Astrocyte of the cerebellum (primary cell): ENCODE measurements around the gene WNK2.

Experiments
- DNase-seq: peaks from one replicate; pipeline ENCODE4 v3.0.0-alpha.2; 2011; ENCODE audit warnings: low read depth
- H3K4me3 ChIP-seq: 2 replicates; pipeline ENCODE4 v1.5.1; 2011; ENCODE audit warnings: mild to moderate bottlenecking, low read depth, low read length, moderate library complexity
- CTCF ChIP-seq: IDR thresholded peaks from 2 replicates; pipeline ENCODE4 v1.5.1; 2012; ENCODE audit warnings: low read length, low read depth, moderate library complexity, mild to moderate bottlenecking; ENCODE audit errors: missing control alignments
- in situ Hi-C: cut with HindIII; loops from 2 replicates; pipeline ENCODE4 v1.10.0; 2017; ENCODE audit warnings: low sequenced_read_pairs

Gene WNK2

GRCh38 chr9:93297659-93298497, 113.9 kb downstream of the WNK2 start:
- H3K4me3 ChIP-seq = no peak overlapping the region
- no peak for DNase-seq
- in situ Hi-C loops = no loop called here
- TF ChIP-seq CTCF = no peak

GRCh38 chr9:93298498-93299417, 114.8 kb downstream of the WNK2 start:
- no peak for TF ChIP-seq CTCF
- in situ Hi-C loops = no loop called here
- H3K4me3 ChIP-seq = no peak overlapping the region
- DNase-seq = no peak

- in situ Hi-C loops = no loop called here
- DNase-seq = no peak
- no peak for TF ChIP-seq CTCF
- no peak overlapping the region for H3K4me3 ChIP-seq
These were observed 115.7 kb downstream of the WNK2 start for GRCh38 chr9:93299418-93300174.

- no peak overlapping the region for H3K4me3 ChIP-seq
- no peak for DNase-seq
- in situ Hi-C loops = no loop called here
- no peak for TF ChIP-seq CTCF
These were observed 116.2 kb downstream of the WNK2 start for GRCh38 chr9:93300175-93300572.

GRCh38 chr9:93300585-93301081, 116.7 kb downstream of the WNK2 start:
- DNase-seq = no peak
- no peak overlapping the region for H3K4me3 ChIP-seq
- in situ Hi-C loops = no loop called here
- no peak for TF ChIP-seq CTCF

GRCh38 chr9:93301291-93301811, 117.4 kb downstream of the WNK2 start:
- DNase-seq = no peak
- in situ Hi-C loops = no loop called here
- TF ChIP-seq CTCF = no peak
- no peak overlapping the region for H3K4me3 ChIP-seq
